ENCODE results near the gene KDM3A. TPM values are rescaled to one million over a fixed set of nuclear protein-coding genes. Genes with fewer than 3 reads are reported as not detected.

Gene KDM3A
- total RNA-seq, 4 donors from 2014 or later: 39.9 to 62.1 (median 52.0) TPM

GRCh38 chr2:86519349-86519748, 78.2 kb downstream of the KDM3A start:
- TF ChIP-seq, protein P1, sequence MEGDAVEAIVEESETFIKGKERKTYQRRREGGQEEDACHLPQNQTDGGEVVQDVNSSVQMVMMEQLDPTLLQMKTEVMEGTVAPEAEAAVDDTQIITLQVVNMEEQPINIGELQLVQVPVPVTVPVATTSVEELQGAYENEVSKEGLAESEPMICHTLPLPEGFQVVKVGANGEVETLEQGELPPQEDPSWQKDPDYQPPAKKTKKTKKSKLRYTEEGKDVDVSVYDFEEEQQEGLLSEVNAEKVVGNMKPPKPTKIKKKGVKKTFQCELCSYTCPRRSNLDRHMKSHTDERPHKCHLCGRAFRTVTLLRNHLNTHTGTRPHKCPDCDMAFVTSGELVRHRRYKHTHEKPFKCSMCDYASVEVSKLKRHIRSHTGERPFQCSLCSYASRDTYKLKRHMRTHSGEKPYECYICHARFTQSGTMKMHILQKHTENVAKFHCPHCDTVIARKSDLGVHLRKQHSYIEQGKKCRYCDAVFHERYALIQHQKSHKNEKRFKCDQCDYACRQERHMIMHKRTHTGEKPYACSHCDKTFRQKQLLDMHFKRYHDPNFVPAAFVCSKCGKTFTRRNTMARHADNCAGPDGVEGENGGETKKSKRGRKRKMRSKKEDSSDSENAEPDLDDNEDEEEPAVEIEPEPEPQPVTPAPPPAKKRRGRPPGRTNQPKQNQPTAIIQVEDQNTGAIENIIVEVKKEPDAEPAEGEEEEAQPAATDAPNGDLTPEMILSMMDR (IDR thresholded peaks at IDR 0.05): no peak
- TF ChIP-seq EP300 (IDR thresholded peaks at IDR 0.05): no peak
- TF ChIP-seq POLR2A (IDR thresholded peaks at IDR 0.05): no peak
- 88 to 90% methylated on average over 1 of the region's 1 CpG for WGBS, 2 donors
- Histone ChIP-seq H3K36me3 (peaks cover 0 to 26% (median 0%) of the 10 kb centered on the region in 3 donors), H3K27me3 (no peaks in the 10 kb centered on the region), H3K9me3 (peaks cover 0 to 9% (median 3%) of the 10 kb centered on the region in 4 donors), H3K4me1 (peaks cover 0 to 7% (median 0%) of the 10 kb centered on the region in 4 donors), H3K4me3 (no peak overlapping the region), H3K27ac (no peak overlapping the region)
- no peak for DNase-seq (ENCODE audit: low spot score in 2 of 2)

DNA sequence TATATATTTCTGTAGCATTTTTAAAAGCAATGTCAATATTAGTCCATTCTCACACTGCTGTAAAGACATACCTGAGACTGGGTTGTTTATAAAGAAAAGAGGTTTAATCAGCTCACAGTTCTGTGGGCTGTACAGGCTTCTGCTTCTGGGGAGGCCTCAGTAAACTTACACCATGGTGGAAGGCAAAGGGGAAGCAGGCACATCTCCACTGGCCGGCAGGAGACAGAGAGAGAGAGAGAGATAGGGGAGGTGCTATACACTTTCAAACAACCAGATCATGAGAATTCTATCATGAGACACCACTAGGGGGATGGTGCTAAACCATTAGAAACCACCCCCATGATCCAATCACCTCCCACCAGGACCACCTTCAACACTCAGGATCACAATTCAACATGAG, 79.0 kb downstream of the KDM3A start:
- TF ChIP-seq POLR2A (IDR thresholded peaks at IDR 0.05): no peak
- TF ChIP-seq EP300 (IDR thresholded peaks at IDR 0.05): no peak
- TF ChIP-seq, protein P1 (IDR thresholded peaks at IDR 0.05): no peak
- no peak for DNase-seq (ENCODE audit: low spot score in 2 of 2)
- H3K4me3 ChIP-seq: no peak overlapping the region
- H3K27me3 ChIP-seq: no peaks in the 10 kb centered on the region
- H3K4me1 ChIP-seq: peaks cover 0 to 7% (median 0%) of the 10 kb centered on the region in 4 donors
- H3K36me3 ChIP-seq: peaks cover 0 to 26% (median 0%) of the 10 kb centered on the region in 3 donors
- peaks cover 0 to 9% (median 3%) of the 10 kb centered on the region in 4 donors for H3K9me3 ChIP-seq
- WGBS, 2 donors: 73 to 79% methylated on average over 1 of the region's 1 CpG
- H3K27ac ChIP-seq: no peak overlapping the region

- WGBS, 2 donors: 88 to 97% methylated on average over 1 of the region's 1 CpG
- Histone ChIP-seq H3K27ac (no peak overlapping the region), H3K9me3 (peaks cover 0 to 9% (median 3%) of the 10 kb centered on the region in 4 donors), H3K36me3 (peaks cover 0 to 39% (median 0%) of the 10 kb centered on the region in 3 donors), H3K27me3 (no peaks in the 10 kb centered on the region), H3K4me3 (no peak overlapping the region), H3K4me1 (peaks cover 0 to 7% (median 0%) of the 10 kb centered on the region in 4 donors)
- no peak for DNase-seq (ENCODE audit: low spot score in 2 of 2)
- TF ChIP-seq POLR2A (IDR thresholded peaks at IDR 0.05) (no peak), EP300 (IDR thresholded peaks at IDR 0.05) (no peak)
- TF ChIP-seq, protein P1 (IDR thresholded peaks at IDR 0.05): no peak
These were observed 80.8 kb downstream of the KDM3A start for GRCh38 chr2:86521922-86522321.

DNA sequence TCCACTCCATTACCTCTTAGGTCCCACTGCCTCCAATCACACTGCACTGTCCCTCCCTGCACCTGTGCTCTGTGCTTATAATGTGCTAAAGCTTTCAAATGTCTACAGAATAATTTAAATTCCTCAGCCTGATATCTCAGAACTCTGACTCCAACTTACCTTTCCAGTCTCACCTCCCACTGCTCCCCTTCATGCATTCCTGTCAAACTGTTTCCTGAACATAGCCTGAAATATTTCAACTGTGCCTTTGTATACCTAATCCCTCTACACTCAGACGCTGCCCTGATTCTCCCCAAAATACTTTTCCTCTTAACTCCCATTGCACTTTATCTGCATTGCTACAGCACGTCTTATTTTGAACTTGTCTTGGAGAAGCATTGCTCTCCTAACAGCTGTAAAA, 81.5 kb downstream of the KDM3A start:
- Histone ChIP-seq H3K27ac (no peak overlapping the region), H3K4me1 (peaks cover 0 to 7% (median 0%) of the 10 kb centered on the region in 4 donors), H3K4me3 (no peak overlapping the region), H3K9me3 (peaks cover 0 to 9% (median 3%) of the 10 kb centered on the region in 4 donors), H3K36me3 (peaks cover 0 to 47% (median 0%) of the 10 kb centered on the region in 3 donors), H3K27me3 (no peaks in the 10 kb centered on the region)
- TF ChIP-seq EP300 (IDR thresholded peaks at IDR 0.05) (no peak), POLR2A (IDR thresholded peaks at IDR 0.05) (no peak)
- TF ChIP-seq, protein P1 (IDR thresholded peaks at IDR 0.05): no peak
- WGBS, 2 donors: 84 to 90% methylated on average over 2 of the region's 2 CpGs
- no peak for DNase-seq (ENCODE audit: low spot score in 2 of 2)

DNA sequence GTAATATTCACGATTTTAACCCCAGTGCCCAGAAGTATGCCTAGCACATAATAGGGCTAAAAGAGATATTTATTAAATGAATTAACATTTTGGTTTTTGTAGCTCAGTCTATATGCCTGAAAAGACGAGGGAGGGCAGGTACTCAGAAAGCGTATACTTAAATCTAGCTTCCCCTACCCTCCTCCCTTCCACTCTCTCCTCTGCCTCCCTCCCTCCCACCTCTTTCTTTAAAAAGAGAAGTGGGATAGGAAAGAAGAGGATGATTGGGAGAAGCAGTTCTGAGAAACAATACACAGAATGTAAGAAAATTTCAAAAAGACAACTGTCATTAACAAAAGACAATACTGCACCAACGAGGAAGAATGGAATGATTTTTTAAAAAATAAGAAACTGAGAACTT, 82.3 kb downstream of the KDM3A start:
- Histone ChIP-seq H3K27ac (no peak overlapping the region), H3K36me3 (peaks cover 0 to 53% (median 0%) of the 10 kb centered on the region in 3 donors)

More for the DNA sequence above, 82.3 kb downstream of the KDM3A start:
- peaks cover 0 to 4% (median 0%) of the 10 kb centered on the region in 4 donors for H3K4me1 ChIP-seq
- DNase-seq (ENCODE audit: low spot score in 2 of 2): no peak
- H3K4me3 ChIP-seq: no peak overlapping the region
- TF ChIP-seq, protein P1 (IDR thresholded peaks at IDR 0.05): no peak
- TF ChIP-seq POLR2A (IDR thresholded peaks at IDR 0.05) (no peak), EP300 (IDR thresholded peaks at IDR 0.05) (no peak)
- WGBS, 2 donors: 88 to 91% methylated on average over 4 of the region's 4 CpGs
- peaks cover 0 to 9% (median 3%) of the 10 kb centered on the region in 4 donors for H3K9me3 ChIP-seq
- no peaks in the 10 kb centered on the region for H3K27me3 ChIP-seq
